SU-DHL-6 (cell line): ENCODE measurements around the gene ANGPTL5.

ENCODE experiments used
- H2AFZ ChIP-seq: fragments of 200-600 bp; sonication (generic); 2 replicates; pipeline ENCODE4 v1.6.1; 2014; ENCODE audit warnings: low read depth, mild to moderate bottlenecking, moderate library complexity, mixed read lengths, antibody characterized with exemption, low read length; ENCODE audit not compliant: severe bottlenecking
- H3F3A ChIP-seq: fragments of 200-600 bp; shearing (Covaris generic); 2 replicates; pipeline ENCODE4 v1.6.0; 2016; ENCODE audit warnings: antibody characterized with exemption, mild to moderate bottlenecking; ENCODE audit not compliant: insufficient read depth
- H3K27ac ChIP-seq: fragments of 200-600 bp; sonication (generic); 2 replicates; pipeline ENCODE4 v1.5.1; 2016; ENCODE audit warnings: low read depth, mild to moderate bottlenecking, low read length, moderate library complexity, mixed read lengths
- H3K27me3 ChIP-seq: fragments of 200-600 bp; sonication (generic), shearing (Covaris generic); 2 replicates; pipeline ENCODE4 v1.6.0; 2014; ENCODE audit warnings: mild to moderate bottlenecking, low read length
- H3K36me3 ChIP-seq: fragments of 200-600 bp; sonication (generic); 2 replicates; pipeline ENCODE4 v1.6.1; 2014; ENCODE audit warnings: mild to moderate bottlenecking, low read length, mixed read lengths
- H3K4me2 ChIP-seq: fragments of 300-600, 200-600 bp; shearing (Covaris generic), sonication (generic); 2 replicates; pipeline ENCODE4 v1.6.0; 2014; ENCODE audit warnings: low read length, low read depth, mild to moderate bottlenecking; ENCODE audit not compliant: poor library complexity, severe bottlenecking
- H3K4me3 ChIP-seq: fragments of 200-600 bp; sonication (generic); 2 replicates; pipeline ENCODE4 v1.5.1; 2014; ENCODE audit warnings: antibody characterized with exemption, low read length, mild to moderate bottlenecking, mixed read lengths; ENCODE audit not compliant: insufficient read depth, poor library complexity, severe bottlenecking
- H3K79me2 ChIP-seq: fragments of 200-600 bp; sonication (generic); 2 replicates; pipeline ENCODE4 v1.6.1; 2014; ENCODE audit warnings: mild to moderate bottlenecking, low read length, moderate library complexity; ENCODE audit not compliant: insufficient read depth
- H3K9ac ChIP-seq: fragments of 200-600 bp; sonication (generic); 2 replicates; pipeline ENCODE4 v1.7.0; 2014; ENCODE audit warnings: mild to moderate bottlenecking, low read length
- H3K9me2 ChIP-seq: fragments of 200-600 bp; sonication (generic); replicated peaks from 2 replicates; pipeline ENCODE4 v1.6.1; 2014; ENCODE audit warnings: low read length; ENCODE audit not compliant: insufficient read depth
- H3K9me3 ChIP-seq: fragments of 200-600 bp; sonication (generic); 2 replicates; pipeline ENCODE4 v1.6.1; 2014; ENCODE audit warnings: low read length, mixed read lengths; ENCODE audit not compliant: insufficient read depth
- H4K20me1 ChIP-seq: fragments of 200-600 bp; sonication (generic); 2 replicates; pipeline ENCODE4 v1.6.1; 2014; ENCODE audit warnings: low read depth, mild to moderate bottlenecking, antibody characterized with exemption, low read length, moderate library complexity, mixed read lengths
- EZH2phosphoT487 ChIP-seq: fragments of 200-600 bp; sonication (generic), shearing (Covaris generic); conservative IDR thresholded peaks from 2 replicates; pipeline ENCODE4 v1.6.1; 2018; ENCODE audit warnings: mild to moderate bottlenecking, antibody characterized with exemption, low read length, moderate library complexity, mixed read lengths
- TF ChIP-seq, protein P1 (sequence below): fragments of 200-600 bp; sonication (generic); IDR thresholded peaks from one replicate; pipeline ENCODE4 v1.5.1; 2017; ENCODE audit warnings: antibody characterized with exemption, mild to moderate bottlenecking, low read length, moderate library complexity; ENCODE audit not compliant: insufficient read depth, poor library complexity, severe bottlenecking

ANGPTL5 gene

DNA sequence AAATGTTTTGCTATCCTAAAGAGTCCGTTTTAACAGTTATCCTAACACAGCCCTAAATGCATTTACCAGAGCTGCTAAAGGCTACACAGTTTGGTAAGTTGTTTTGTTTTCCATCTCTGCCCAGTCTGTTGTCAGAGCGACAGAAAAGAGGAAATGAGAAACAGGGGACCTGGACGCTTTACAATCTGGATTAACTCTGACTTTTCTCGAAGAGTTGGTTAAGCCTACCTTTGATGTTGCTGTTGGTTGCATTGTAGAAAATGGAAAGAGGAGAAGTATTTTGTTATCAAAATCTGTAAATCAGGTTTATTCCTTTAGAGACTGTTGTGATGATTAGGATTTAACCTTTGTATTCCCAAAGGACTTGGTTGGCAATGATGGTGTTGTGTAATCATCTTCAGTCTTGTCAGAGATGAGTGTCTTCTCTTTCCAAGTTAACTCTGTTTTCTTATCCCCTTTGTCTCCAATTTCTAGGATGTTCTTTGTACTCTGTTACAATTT lies 481 bp downstream of the ANGPTL5 start:
- no peak for TF ChIP-seq EZH2phosphoT487
- TF ChIP-seq, protein P1, sequence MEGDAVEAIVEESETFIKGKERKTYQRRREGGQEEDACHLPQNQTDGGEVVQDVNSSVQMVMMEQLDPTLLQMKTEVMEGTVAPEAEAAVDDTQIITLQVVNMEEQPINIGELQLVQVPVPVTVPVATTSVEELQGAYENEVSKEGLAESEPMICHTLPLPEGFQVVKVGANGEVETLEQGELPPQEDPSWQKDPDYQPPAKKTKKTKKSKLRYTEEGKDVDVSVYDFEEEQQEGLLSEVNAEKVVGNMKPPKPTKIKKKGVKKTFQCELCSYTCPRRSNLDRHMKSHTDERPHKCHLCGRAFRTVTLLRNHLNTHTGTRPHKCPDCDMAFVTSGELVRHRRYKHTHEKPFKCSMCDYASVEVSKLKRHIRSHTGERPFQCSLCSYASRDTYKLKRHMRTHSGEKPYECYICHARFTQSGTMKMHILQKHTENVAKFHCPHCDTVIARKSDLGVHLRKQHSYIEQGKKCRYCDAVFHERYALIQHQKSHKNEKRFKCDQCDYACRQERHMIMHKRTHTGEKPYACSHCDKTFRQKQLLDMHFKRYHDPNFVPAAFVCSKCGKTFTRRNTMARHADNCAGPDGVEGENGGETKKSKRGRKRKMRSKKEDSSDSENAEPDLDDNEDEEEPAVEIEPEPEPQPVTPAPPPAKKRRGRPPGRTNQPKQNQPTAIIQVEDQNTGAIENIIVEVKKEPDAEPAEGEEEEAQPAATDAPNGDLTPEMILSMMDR: no peak
- Histone ChIP-seq H3K36me3 (no peaks in the 10 kb centered on the region), H2AFZ (peak overlapping the region; percentile 57), H3K4me2 (peak overlapping the region; percentile 50), H4K20me1 (no peaks in the 10 kb centered on the region), H3K27me3 (no peaks in the 10 kb centered on the region), H3K79me2 (no peaks in the 10 kb centered on the region), H3K27ac (no peak overlapping the region), H3K9ac (no peak overlapping the region), H3K9me3 (no peaks in the 10 kb centered on the region), H3F3A (peaks cover 5% of the 10 kb centered on the region; the same call in 1 of the 2 replicates), H3K4me3 (no peak overlapping the region), H3K9me2 (no peaks in the 10 kb centered on the region)

DNA sequence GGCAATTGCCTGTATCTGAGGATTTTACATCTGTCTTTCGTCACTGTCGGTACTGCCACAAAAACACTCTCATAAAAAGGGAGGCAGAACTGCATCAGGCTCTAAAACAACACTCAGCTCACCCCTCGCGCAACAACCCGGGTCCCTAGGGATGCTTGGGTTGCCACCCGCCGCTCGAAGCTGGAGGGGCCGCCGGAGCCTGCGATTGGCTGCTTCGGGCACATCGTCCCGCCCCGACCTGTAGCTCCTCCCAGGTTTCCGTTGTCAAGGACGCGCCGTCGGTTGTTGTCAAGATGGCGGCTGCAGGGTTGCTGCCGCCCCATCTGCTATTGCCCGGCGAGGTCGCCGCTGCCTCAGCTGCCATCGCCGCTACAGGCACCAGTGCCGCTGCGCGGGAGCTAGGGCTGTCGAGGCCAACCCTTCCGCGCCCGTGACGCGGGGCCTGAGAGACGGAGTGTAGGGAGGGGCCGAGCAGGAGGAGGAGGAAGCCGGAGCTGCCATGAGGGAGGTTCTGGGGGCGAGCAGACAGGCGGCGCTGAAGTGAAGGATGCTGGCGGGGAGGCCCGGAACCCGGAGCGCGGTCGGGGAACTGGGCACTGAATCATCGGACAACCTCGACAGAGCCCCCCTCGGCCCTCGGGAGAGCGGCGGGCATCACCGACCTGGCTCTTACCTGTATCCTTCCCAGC lies 1.4 kb downstream of the ANGPTL5 start, which contains the start of gene CEP126:
TSS of gene CEP126 (plus strand) at position 273 of the 689 bp plus-strand sequence. CDS start at position 548, 275 bp downstream.
- H4K20me1 ChIP-seq: no peaks in the 10 kb centered on the region
- H3F3A ChIP-seq: peaks cover 5% of the 10 kb centered on the region; the same call in 1 of the 2 replicates
- H3K27me3 ChIP-seq: no peaks in the 10 kb centered on the region
- no peaks in the 10 kb centered on the region for H3K9me2 ChIP-seq
- H3K9me3 ChIP-seq: no peaks in the 10 kb centered on the region
- peak within 1 kb of the TSS; percentile 53 for H3K4me3 ChIP-seq
- H3K36me3 ChIP-seq: no peaks in the 10 kb centered on the region
- H3K27ac ChIP-seq: no peak within 1 kb of the TSS
- H3K9ac ChIP-seq: peak within 1 kb of the TSS; percentile 32
- no peak for TF ChIP-seq EZH2phosphoT487
- TF ChIP-seq, protein P1: no peak
- H3K79me2 ChIP-seq: no peaks in the 10 kb centered on the region
- H2AFZ ChIP-seq: peak within 1 kb of the TSS; percentile 57
- peak within 1 kb of the TSS; percentile 50 for H3K4me2 ChIP-seq

DNA sequence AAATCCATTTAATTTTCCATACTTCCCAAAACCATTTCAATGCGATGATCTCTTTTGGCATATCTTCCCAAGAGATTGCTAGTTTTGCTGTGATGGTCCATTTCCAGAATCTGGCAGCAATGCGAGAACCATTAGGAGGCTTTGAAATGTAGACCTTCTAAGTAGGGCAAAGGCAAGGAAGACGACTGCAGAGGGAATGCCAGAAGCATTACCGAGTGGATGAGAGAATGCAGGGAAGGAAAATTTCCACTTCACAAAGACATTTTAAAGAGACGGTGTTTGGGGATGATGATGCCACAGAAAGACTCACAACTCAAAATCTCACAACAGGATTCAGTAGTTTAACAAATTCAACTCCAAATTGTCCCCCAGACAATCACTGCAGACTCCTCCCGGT lies 2.0 kb downstream of the ANGPTL5 start:
- Histone ChIP-seq H4K20me1 (no peaks in the 10 kb centered on the region), H3K4me2 (peak overlapping the region; percentile 50), H3K9ac (peak overlapping the region; percentile 16), H3K9me2 (no peaks in the 10 kb centered on the region), H3K79me2 (no peaks in the 10 kb centered on the region), H2AFZ (peak overlapping the region; percentile 57), H3K9me3 (no peaks in the 10 kb centered on the region), H3K27ac (no peak overlapping the region), H3K27me3 (no peaks in the 10 kb centered on the region), H3K4me3 (peak overlapping the region; percentile 53), H3F3A (peaks cover 5% of the 10 kb centered on the region; the same call in 1 of the 2 replicates), H3K36me3 (no peaks in the 10 kb centered on the region)
- TF ChIP-seq, protein P1: no peak
- TF ChIP-seq EZH2phosphoT487: no peak
